GM19324 (cell line): Measurements from ENCODE around the gene USP25.
"Not testable (repeated sequence)": the region's sequence is repeated elsewhere in the genome, so short reads cannot be mapped to it uniquely, and the experiment has no call there.

Source experiments
- ATAC-seq: cut with Tn5 transposase; IDR thresholded peaks from one replicate; pipeline ENCODE4 v1.9.1; 2021; ENCODE audit warnings: mild to moderate bottlenecking, moderate library complexity; ENCODE audit not compliant: unreplicated experiment, low FRiP score

USP25 gene

GRCh38 chr21:15732290-15732995 lies 2.7 kb downstream of the USP25 start:
- no peak for ATAC-seq

- no peak for ATAC-seq
Measured at GRCh38 chr21:15732996-15733329, 3.2 kb downstream of the USP25 start.

GRCh38 chr21:15735409-15735808 lies 5.6 kb downstream of the USP25 start:
- no peak for ATAC-seq

GRCh38 chr21:15735931-15736330 lies 6.1 kb downstream of the USP25 start:
- not testable (repeated sequence) for ATAC-seq

DNA sequence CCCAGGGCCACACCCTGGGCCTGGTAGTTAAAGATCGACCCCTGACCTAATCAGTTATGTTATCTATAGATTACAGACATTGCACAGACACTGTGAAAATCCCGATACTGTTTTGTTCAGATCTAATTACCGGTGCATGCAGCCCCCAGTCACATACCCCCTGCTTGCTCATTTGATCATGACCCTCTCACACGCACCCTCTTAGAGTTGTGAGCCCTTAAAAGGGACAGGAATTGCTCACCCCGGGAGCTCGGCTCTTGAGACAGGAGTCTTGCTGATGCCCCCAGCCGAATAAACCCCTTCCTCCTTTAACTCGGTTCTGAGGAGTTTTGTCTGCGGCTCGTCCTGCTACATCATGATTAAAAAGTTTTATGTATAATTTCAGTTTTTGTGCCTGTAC lies 9.0 kb downstream of the USP25 start:
- ATAC-seq = not testable (repeated sequence)

GRCh38 chr21:15740383-15740782 lies 10.6 kb downstream of the USP25 start:
- ATAC-seq = no peak

GRCh38 chr21:15741510-15741909 lies 11.7 kb downstream of the USP25 start:
- ATAC-seq = no peak

- no peak for ATAC-seq
Measured at GRCh38 chr21:15742052-15742670, 12.4 kb downstream of the USP25 start.

- ATAC-seq = no peak
Measured at GRCh38 chr21:15742694-15743093, 12.9 kb downstream of the USP25 start.

- ATAC-seq = no peak
Measured at GRCh38 chr21:15743593-15743992, 13.8 kb downstream of the USP25 start.

GRCh38 chr21:15744926-15745325 lies 15.1 kb downstream of the USP25 start:
- ATAC-seq = no peak

- ATAC-seq = no peak
Measured at GRCh38 chr21:15748586-15748985, 18.8 kb downstream of the USP25 start.

DNA sequence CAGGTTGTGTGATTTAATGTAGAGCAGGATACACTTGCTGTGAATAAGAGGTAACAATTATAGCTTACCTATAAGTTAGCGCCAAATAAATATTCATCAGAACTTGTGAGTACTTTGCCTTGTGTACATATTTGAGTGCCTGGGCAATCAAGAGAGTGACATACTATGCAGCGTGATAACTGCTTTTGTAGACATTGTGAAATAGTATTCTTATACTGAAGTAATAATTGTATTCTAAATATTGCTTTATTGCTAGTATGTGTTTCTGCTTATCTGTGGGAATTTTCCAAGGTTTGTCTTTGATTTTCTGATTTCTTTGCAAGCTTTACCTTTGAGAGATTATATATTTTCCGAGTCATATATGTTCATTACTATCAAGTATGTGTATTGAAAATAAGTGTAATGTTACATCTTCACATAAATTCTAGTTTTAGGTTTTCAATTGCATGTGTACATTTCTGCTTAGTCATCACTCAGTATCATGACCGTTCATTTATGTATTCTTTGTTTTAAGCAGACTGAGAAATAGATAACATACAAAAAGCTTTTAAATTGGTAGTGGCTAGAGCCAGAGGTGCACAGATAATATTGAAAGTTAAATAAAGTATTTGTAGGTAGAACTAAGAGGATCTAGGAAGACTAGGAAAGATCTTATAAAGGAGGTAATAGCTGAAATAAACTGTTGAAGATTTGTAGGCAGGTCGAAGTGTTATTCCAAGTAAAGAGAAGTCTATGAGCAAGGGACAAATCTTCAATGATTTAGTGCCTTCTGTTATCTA lies 19.5 kb downstream of the USP25 start:
- ATAC-seq = no peak

GRCh38 chr21:15749861-15750159 lies 20.0 kb downstream of the USP25 start:
- ATAC-seq = no peak

- no peak for ATAC-seq
Measured at GRCh38 chr21:15751037-15751436, 21.3 kb downstream of the USP25 start.

- ATAC-seq = no peak
Measured at GRCh38 chr21:15751546-15751945, 21.8 kb downstream of the USP25 start.

GRCh38 chr21:15752763-15753407 lies 23.1 kb downstream of the USP25 start:
- no peak for ATAC-seq

- no peak for ATAC-seq
Measured at GRCh38 chr21:15753741-15754140, 24.0 kb downstream of the USP25 start.

DNA sequence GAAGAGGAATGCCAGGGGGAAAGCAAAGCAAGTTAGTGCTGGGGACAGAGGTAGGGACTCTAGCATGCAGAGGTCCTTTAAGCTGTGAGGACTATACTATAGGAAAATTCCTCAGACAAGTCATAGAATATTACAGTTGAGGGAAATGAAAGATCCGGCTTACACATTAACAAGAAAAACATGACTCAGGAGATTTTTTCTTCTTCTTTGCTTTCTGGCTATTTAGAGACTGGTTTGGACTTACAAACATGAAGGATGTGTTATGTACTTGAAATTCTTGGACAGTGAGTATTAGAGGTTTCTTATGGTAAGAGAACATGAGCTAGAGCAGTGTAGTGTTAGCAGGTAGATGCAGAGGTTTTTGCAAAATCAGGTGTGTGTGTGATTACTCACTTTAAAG lies 24.9 kb downstream of the USP25 start:
- no peak for ATAC-seq

DNA sequence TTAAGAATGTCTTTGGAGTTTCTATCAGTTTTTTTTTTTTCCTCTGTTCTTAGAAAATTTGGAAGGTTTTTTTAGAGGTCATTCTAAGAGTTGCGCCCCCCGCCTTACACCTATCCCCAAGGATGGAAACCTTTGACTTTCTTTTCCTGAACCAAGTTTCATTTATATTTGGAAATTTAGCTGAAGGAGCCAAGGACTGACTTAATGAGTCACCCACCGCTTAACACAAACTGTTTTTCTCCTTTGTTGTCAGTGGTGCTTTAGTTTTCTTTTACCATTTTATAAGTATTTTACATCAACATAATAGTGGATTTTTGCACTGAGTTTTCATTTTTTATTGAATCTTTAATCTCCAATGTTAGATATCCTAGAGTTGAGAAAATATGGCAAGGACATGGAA lies 25.3 kb downstream of the USP25 start:
- no peak for ATAC-seq

DNA sequence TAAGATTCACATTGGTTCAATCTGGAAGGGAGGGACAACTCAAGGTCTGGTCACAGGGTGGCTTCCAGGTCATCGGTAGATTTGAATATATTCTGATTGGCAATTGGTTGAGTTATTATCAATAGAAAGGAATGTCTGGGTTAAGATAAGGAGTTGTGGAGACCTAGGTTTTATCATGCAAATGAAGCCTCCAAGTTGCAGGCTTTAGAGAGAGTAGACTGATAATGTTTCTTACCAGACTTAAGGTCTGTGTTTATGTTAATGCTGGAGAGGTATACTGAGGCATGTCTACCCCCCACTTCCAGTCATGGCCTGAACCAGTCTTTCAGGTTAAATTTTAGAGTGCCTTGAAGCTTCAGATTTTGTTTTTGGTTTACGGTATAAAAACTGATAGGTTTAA lies 29.7 kb downstream of the USP25 start:
- ATAC-seq = no peak
